HEK293 (cell line): ENCODE data around the gene SMURF1.

Source experiments
- CTCF ChIP-seq: fragments of 450-650 bp; formaldehyde crosslinking; IDR thresholded peaks from 2 replicates; pipeline ENCODE4 v1.5.1; 2016; ENCODE audit warnings: missing biosample characterization, missing genetic modification characterization
- KLF8 ChIP-seq: fragments of 450-650 bp; formaldehyde crosslinking; IDR thresholded peaks from 2 replicates; pipeline ENCODE4 v1.5.1; 2016; ENCODE audit warnings: missing biosample characterization, missing genetic modification characterization
- ZBTB44 ChIP-seq: fragments of 450-650 bp; IDR thresholded peaks from 2 replicates; pipeline ENCODE4 v1.5.1; 2018; ENCODE audit warnings: missing biosample characterization, mild to moderate bottlenecking, missing genetic modification characterization
- ZFHX2 ChIP-seq: fragments of 450-650 bp; formaldehyde crosslinking; conservative IDR thresholded peaks from 2 replicates; pipeline ENCODE4 v1.5.1; 2016; ENCODE audit warnings: missing biosample characterization, missing genetic modification characterization
- ZNF350 ChIP-seq: fragments of 450-650 bp; formaldehyde crosslinking; IDR thresholded peaks from 2 replicates; pipeline ENCODE4 v1.5.0; 2017; ENCODE audit warnings: missing biosample characterization, mild to moderate bottlenecking, missing genetic modification characterization
- TF ChIP-seq, protein P1 (sequence below): fragments of 450-650 bp; formaldehyde crosslinking; IDR thresholded peaks from 2 replicates; pipeline ENCODE4 v1.5.1; 2016; ENCODE audit warnings: missing biosample characterization, missing genetic modification characterization

GRCh38 chr7:99035723-99036545, 108.0 kb downstream of the SMURF1 start:
- no peak for TF ChIP-seq ZBTB44 (tag by site-specific recombination)
- no peak for TF ChIP-seq ZNF350 (tag by site-specific recombination)
- TF ChIP-seq KLF8 = no peak
- TF ChIP-seq, protein P1, sequence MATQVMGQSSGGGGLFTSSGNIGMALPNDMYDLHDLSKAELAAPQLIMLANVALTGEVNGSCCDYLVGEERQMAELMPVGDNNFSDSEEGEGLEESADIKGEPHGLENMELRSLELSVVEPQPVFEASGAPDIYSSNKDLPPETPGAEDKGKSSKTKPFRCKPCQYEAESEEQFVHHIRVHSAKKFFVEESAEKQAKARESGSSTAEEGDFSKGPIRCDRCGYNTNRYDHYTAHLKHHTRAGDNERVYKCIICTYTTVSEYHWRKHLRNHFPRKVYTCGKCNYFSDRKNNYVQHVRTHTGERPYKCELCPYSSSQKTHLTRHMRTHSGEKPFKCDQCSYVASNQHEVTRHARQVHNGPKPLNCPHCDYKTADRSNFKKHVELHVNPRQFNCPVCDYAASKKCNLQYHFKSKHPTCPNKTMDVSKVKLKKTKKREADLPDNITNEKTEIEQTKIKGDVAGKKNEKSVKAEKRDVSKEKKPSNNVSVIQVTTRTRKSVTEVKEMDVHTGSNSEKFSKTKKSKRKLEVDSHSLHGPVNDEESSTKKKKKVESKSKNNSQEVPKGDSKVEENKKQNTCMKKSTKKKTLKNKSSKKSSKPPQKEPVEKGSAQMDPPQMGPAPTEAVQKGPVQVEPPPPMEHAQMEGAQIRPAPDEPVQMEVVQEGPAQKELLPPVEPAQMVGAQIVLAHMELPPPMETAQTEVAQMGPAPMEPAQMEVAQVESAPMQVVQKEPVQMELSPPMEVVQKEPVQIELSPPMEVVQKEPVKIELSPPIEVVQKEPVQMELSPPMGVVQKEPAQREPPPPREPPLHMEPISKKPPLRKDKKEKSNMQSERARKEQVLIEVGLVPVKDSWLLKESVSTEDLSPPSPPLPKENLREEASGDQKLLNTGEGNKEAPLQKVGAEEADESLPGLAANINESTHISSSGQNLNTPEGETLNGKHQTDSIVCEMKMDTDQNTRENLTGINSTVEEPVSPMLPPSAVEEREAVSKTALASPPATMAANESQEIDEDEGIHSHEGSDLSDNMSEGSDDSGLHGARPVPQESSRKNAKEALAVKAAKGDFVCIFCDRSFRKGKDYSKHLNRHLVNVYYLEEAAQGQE (tag by site-specific recombination) = no peak
- TF ChIP-seq ZFHX2 (tag by site-specific recombination) = no peak
- no peak for TF ChIP-seq CTCF (tag by site-specific recombination)
